Calu3 (cell line): ENCODE measurements around the gene PDE6G. TPM values are rescaled to one million over a fixed set of nuclear protein-coding genes. Genes with fewer than 3 reads are reported as not detected.
A peak's percentile ranks its signal among the peaks of the same experiment; 100 is the strongest.

Experiments used
- BruUV-seq: library from RNA; stranded (reverse); fragments of 400-500 nt; replicated peaks from 2 replicates; lab custom pipeline; 2021; lab: Mats Ljungman, UMichigan
- CTCF ChIA-PET: fragments of 300-600 bp; sonication (Branson Sonifier 250); formaldehyde crosslinking; loops from one replicate; lab custom pipeline; 2022; ENCODE audit warnings: antibody characterized with exemption; lab: Charles Lee
- DNase-seq: peaks from one replicate; pipeline ENCODE4 v3.0.0; 2022
- H3K27ac Mint-ChIP-seq: one replicate; pipeline ENCODE4 v1.8.0; 2022; ENCODE audit warnings: mixed read lengths; ENCODE audit not compliant: unreplicated experiment
- H3K27me3 Mint-ChIP-seq: one replicate; pipeline ENCODE4 v1.8.0; 2022; ENCODE audit warnings: mixed read lengths; ENCODE audit not compliant: unreplicated experiment
- H3K36me3 Mint-ChIP-seq: one replicate; pipeline ENCODE4 v1.8.0; 2022; ENCODE audit warnings: mild to moderate bottlenecking, moderate library complexity, mixed read lengths; ENCODE audit not compliant: insufficient read depth, unreplicated experiment
- H3K4me1 Mint-ChIP-seq: one replicate; pipeline ENCODE4 v1.8.0; 2022; ENCODE audit warnings: mild to moderate bottlenecking, low read depth, mixed read lengths; ENCODE audit not compliant: unreplicated experiment
- H3K4me3 Mint-ChIP-seq: one replicate; pipeline ENCODE4 v1.8.0; 2022; ENCODE audit warnings: mild to moderate bottlenecking, low read depth, moderate library complexity, mixed read lengths; ENCODE audit not compliant: unreplicated experiment
- H3K9me3 Mint-ChIP-seq: one replicate; pipeline ENCODE4 v1.8.0; 2022; ENCODE audit warnings: low read depth, mixed read lengths; ENCODE audit not compliant: unreplicated experiment
- CTCF ChIP-seq: fragments of 200-600 bp; IDR thresholded peaks from one replicate; pipeline ENCODE4 v1.8.0; 2022; ENCODE audit warnings: antibody characterized with exemption; ENCODE audit not compliant: unreplicated experiment
- intact Hi-C: fragments of 100-400 bp; cut with micrococcal nuclease; formaldehyde crosslinking; loops from one replicate; pipeline ENCODE4 v1.10.0; 2022; ENCODE audit not compliant: unreplicated experiment
- total RNA-seq: library from RNA; stranded (reverse); gene quantifications from 2 replicates; pipeline ENCODE4 v1.2.3, GENCODE V29; 2022

Gene PDE6G
- total RNA-seq, 1 experiment from 2014 or later: not detected

GRCh38 chr17:81665205-81666091, 9.1 kb upstream of the PDE6G start:
- CTCF ChIA-PET: interaction anchor here (0.6 kb wide), 1 partner anchor 39 kb away, joined by 3 read pairs; no protein-coding TSS in a partner anchor
- Mint-ChIP-seq H3K9me3 (no peaks in the 10 kb centered on the region), H3K4me1 (peaks cover 23% of the 10 kb centered on the region), H3K27me3 (no peaks in the 10 kb centered on the region), H3K27ac (peak overlapping the region; percentile 62), H3K4me3 (peak overlapping the region; percentile 82), H3K36me3 (peaks cover 58% of the 10 kb centered on the region)
- intact Hi-C loops: loop anchor here (2.0 kb wide), 1 partner anchor 29 kb away; the partner anchor contains the start of genes NPLOC4 and TSPAN10
- BruUV-seq: no TSS peak
- no peak for TF ChIP-seq CTCF
- DNase-seq: peak; percentile 45

GRCh38 chr17:81664051-81664470, 7.7 kb upstream of the PDE6G start:
- no TSS peak for BruUV-seq
- Mint-ChIP-seq H3K36me3 (peaks cover 54% of the 10 kb centered on the region), H3K9me3 (no peaks in the 10 kb centered on the region), H3K4me3 (no peak overlapping the region), H3K27me3 (no peaks in the 10 kb centered on the region), H3K27ac (no peak overlapping the region), H3K4me1 (peaks cover 37% of the 10 kb centered on the region)
- no peak for DNase-seq
- intact Hi-C loops: loop anchor here (2.0 kb wide), 1 partner anchor 27 kb away; the partner anchor contains the start of genes NPLOC4 and TSPAN10
- CTCF ChIA-PET: no interaction called here
- no peak for TF ChIP-seq CTCF

- no peaks in the 10 kb centered on the region for H3K27me3 Mint-ChIP-seq
- peaks cover 34% of the 10 kb centered on the region for H3K36me3 Mint-ChIP-seq
- intact Hi-C loops: no loop called here
- DNase-seq: no peak
- no peak for TF ChIP-seq CTCF
- no peak overlapping the region for H3K4me3 Mint-ChIP-seq
- no peak overlapping the region for H3K27ac Mint-ChIP-seq
- BruUV-seq: no TSS peak
- H3K4me1 Mint-ChIP-seq: peaks cover 26% of the 10 kb centered on the region
- H3K9me3 Mint-ChIP-seq: no peaks in the 10 kb centered on the region
- CTCF ChIA-PET: no interaction called here
Observed at GRCh38 chr17:81662002-81662401, 5.7 kb upstream of the PDE6G start.

- no peak for TF ChIP-seq CTCF
- peaks cover 19% of the 10 kb centered on the region for H3K36me3 Mint-ChIP-seq
- no peaks in the 10 kb centered on the region for H3K27me3 Mint-ChIP-seq
- H3K4me1 Mint-ChIP-seq: peaks cover 18% of the 10 kb centered on the region
- no peak overlapping the region for H3K27ac Mint-ChIP-seq
- H3K9me3 Mint-ChIP-seq: no peaks in the 10 kb centered on the region
- H3K4me3 Mint-ChIP-seq: no peak overlapping the region
- DNase-seq: no peak
- CTCF ChIA-PET: interaction anchor here (0.5 kb wide), 1 partner anchor 79 kb away, joined by 3 read pairs; no protein-coding TSS in a partner anchor
- BruUV-seq: no TSS peak
- intact Hi-C loops: no loop called here
Observed at GRCh38 chr17:81660441-81660840, 4.1 kb upstream of the PDE6G start.
